ENCODE results near the gene SNRPE.
"Not testable (repeated sequence)": the region's sequence is repeated elsewhere in the genome, so short reads cannot be mapped to it uniquely, and the experiment has no call there.

SNRPE gene

DNA sequence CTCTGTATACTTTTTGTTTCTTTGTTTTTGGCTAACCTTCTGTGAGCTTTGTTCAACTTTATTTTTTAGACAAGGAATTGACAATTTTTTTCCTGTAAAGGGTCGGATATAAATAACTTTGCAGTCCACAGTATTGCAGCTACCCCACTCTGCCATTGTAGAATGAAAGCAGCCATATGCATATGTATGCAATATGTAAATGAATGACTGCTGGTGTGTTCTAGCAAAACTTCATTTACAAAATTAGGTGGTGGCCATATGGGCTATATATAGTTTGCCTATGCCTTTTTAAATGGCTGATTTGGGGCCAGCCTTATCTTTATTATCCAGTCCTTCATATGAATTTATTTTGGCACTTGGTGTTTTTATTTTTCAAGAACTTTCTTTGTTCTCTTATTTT is 18.0 kb upstream of the SNRPE start:
- WGBS (ENCODE audit: extremely low coverage, insufficient coverage, insufficient read length) = no CpG with 5 or more reads among the region's 1 CpG

DNA sequence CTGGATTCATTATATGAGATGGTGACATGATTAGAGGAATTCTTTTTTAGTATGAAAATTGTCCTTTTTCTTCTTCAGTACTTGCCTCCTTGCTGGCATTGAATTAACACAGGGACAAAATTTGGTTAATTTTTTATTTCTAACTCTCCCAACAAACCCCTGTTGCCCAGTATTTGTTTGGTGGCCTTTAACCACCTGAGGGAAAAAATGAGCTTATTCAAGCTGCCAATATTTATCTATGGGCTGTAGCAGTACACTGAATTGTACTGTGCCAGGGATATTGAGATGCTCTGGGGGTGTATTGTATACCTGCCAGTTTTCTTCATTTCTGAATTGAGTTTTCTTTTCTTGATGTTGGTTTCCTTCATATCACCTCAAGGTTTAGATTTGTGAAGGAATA is 8.3 kb upstream of the SNRPE start:
- H3K9me3 ChIP-seq (ENCODE audit: insufficient read depth, low read depth, low read length); H2BK12ac ChIP-seq (ENCODE audit: low read length); H3K18ac ChIP-seq (ENCODE audit: low read length); H3K4me1 ChIP-seq (ENCODE audit: control insufficient read depth in 1 of 2, insufficient read depth in 2 of 2, low read length in 2 of 2); H3K4me3 ChIP-seq (ENCODE audit: low read depth, low read length); H2BK5ac ChIP-seq (ENCODE audit: low read depth, low read length, poor library complexity); H3K4me2 ChIP-seq (ENCODE audit: low read length); H3K27me3 ChIP-seq (ENCODE audit: insufficient read depth, low read length); H3K79me1 ChIP-seq (ENCODE audit: low read length); H3K9ac ChIP-seq (ENCODE audit: low read length); H3K79me2 ChIP-seq (ENCODE audit: control insufficient read depth, insufficient read depth, low read length, poor library complexity); H3K14ac ChIP-seq (ENCODE audit: low read length); H3K23ac ChIP-seq (ENCODE audit: low read length); H4K12ac ChIP-seq (ENCODE audit: low read depth, low read length); H2AFZ ChIP-seq (ENCODE audit: insufficient read depth, low read length, poor library complexity); H2AK5ac ChIP-seq (ENCODE audit: low read length); H3K4ac ChIP-seq (ENCODE audit: low read depth, low read length); H2BK120ac ChIP-seq (ENCODE audit: insufficient read depth, low read length, poor library complexity); DNase-seq; H3K27ac ChIP-seq (ENCODE audit: low read depth, low read length); H4K91ac ChIP-seq (ENCODE audit: low read depth, low read length); H4K8ac ChIP-seq (ENCODE audit: low read depth, low read length): not testable (repeated sequence)
- peaks cover 24 to 34% of the 10 kb centered on the region in 2 experiments for H3K36me3 ChIP-seq (ENCODE audit: control insufficient read depth in 1 of 2, insufficient read depth in 2 of 2, low read length in 2 of 2)

More for the DNA sequence above, 18.0 kb upstream of the SNRPE start:
- H3K4ac ChIP-seq (ENCODE audit: low read depth, low read length) = no peak overlapping the region
- DNase-seq = no peak
- H3K9me3 ChIP-seq (ENCODE audit: insufficient read depth, low read depth, low read length) = no peaks in the 10 kb centered on the region
- no peak overlapping the region for H2AK5ac ChIP-seq (ENCODE audit: low read length)
- no peak overlapping the region for H3K9ac ChIP-seq (ENCODE audit: low read length)
- no peak overlapping the region for H4K12ac ChIP-seq (ENCODE audit: low read depth, low read length)
- no peak overlapping the region for H3K4me3 ChIP-seq (ENCODE audit: low read depth, low read length)
- H3K4me1 ChIP-seq (ENCODE audit: control insufficient read depth in 1 of 2, insufficient read depth in 2 of 2, low read length in 2 of 2) = no peaks in the 10 kb centered on the region
- no peak overlapping the region for H4K91ac ChIP-seq (ENCODE audit: low read depth, low read length)
- no peaks in the 10 kb centered on the region for H3K79me1 ChIP-seq (ENCODE audit: low read length)
- no peaks in the 10 kb centered on the region for H3K79me2 ChIP-seq (ENCODE audit: control insufficient read depth, insufficient read depth, low read length, poor library complexity)
- H2BK12ac ChIP-seq (ENCODE audit: low read length) = no peak overlapping the region
- no peak overlapping the region for H3K4me2 ChIP-seq (ENCODE audit: low read length)
- H3K18ac ChIP-seq (ENCODE audit: low read length) = no peak overlapping the region
- no peak overlapping the region for H4K8ac ChIP-seq (ENCODE audit: low read depth, low read length)
- H3K27ac ChIP-seq (ENCODE audit: low read depth, low read length) = no peak overlapping the region
- H2BK5ac ChIP-seq (ENCODE audit: low read depth, low read length, poor library complexity) = no peak overlapping the region
- H3K27me3 ChIP-seq (ENCODE audit: insufficient read depth, low read length) = no peaks in the 10 kb centered on the region
- H2AFZ ChIP-seq (ENCODE audit: insufficient read depth, low read length, poor library complexity) = no peak overlapping the region
- no peak overlapping the region for H2BK120ac ChIP-seq (ENCODE audit: insufficient read depth, low read length, poor library complexity)
- no peak overlapping the region for H3K23ac ChIP-seq (ENCODE audit: low read length)
- H3K36me3 ChIP-seq (ENCODE audit: control insufficient read depth in 1 of 2, insufficient read depth in 2 of 2, low read length in 2 of 2) = peaks cover 37 to 49% of the 10 kb centered on the region in 2 experiments
- no peak overlapping the region for H3K14ac ChIP-seq (ENCODE audit: low read length)

DNA sequence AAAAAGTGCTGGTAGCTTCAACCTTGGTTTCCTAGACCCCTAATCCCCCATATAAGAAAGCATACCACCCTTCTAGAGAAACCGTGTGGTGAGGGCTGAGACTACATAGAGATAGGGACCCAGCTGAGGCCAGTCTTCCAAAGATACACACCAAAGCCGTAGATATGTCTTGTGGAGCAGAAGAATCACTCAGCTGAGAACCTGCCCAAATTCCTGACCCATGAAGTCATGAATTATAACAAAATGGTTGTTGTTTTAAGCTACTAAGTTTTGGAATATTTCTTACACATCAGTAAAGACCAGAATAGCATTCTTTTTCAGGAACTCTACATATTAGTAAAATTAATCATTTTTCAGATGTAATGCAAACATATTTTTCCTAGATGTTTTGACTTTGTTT is 3.3 kb upstream of the SNRPE start:
- H4K91ac ChIP-seq (ENCODE audit: low read depth, low read length) = no peak overlapping the region

DNA sequence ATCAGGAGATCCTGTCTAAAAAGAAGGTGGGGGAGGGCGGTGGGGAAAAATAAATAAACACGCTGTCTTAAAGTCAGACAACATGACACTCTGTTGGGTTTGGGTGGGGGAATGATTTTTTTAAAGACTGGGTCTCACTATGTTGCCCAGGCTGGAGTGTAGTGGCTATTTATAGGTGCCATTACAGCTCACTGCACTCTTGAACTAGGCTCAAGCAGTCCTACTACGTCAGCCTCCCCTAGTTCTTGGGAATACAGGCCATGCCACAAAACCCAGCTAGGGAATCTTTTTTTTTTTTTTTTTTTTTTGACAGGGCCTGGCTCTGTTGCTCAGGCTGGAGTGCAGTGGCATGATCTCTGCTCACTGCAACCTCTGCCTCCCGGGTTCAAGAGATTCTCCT is 2.4 kb upstream of the SNRPE start:
- Histone ChIP-seq H3K4ac (ENCODE audit: low read depth, low read length) (no peak overlapping the region), H2BK12ac (ENCODE audit: low read length) (no peak overlapping the region), H4K12ac (ENCODE audit: low read depth, low read length) (no peak overlapping the region), H2BK5ac (ENCODE audit: low read depth, low read length, poor library complexity) (no peak overlapping the region), H3K4me1 (ENCODE audit: control insufficient read depth in 1 of 2, insufficient read depth in 2 of 2, low read length in 2 of 2) (no peaks in the 10 kb centered on the region), H3K18ac (ENCODE audit: low read length) (no peak overlapping the region), H4K91ac (ENCODE audit: low read depth, low read length) (no peak overlapping the region), H3K36me3 (ENCODE audit: control insufficient read depth in 1 of 2, insufficient read depth in 2 of 2, low read length in 2 of 2) (peaks cover 5 to 9% of the 10 kb centered on the region in 2 experiments), H2BK120ac (ENCODE audit: insufficient read depth, low read length, poor library complexity) (no peak overlapping the region), H3K27me3 (ENCODE audit: insufficient read depth, low read length) (no peaks in the 10 kb centered on the region), H4K8ac (ENCODE audit: low read depth, low read length) (no peak overlapping the region), H3K4me3 (ENCODE audit: low read depth, low read length) (no peak overlapping the region), H3K23ac (ENCODE audit: low read length) (no peak overlapping the region), H2AK5ac (ENCODE audit: low read length) (no peak overlapping the region), H3K27ac (ENCODE audit: low read depth, low read length) (no peak overlapping the region), H3K79me1 (ENCODE audit: low read length) (peaks cover 6% of the 10 kb centered on the region), H2AFZ (ENCODE audit: insufficient read depth, low read length, poor library complexity) (no peak overlapping the region), H3K4me2 (ENCODE audit: low read length) (no peak overlapping the region), H3K9ac (ENCODE audit: low read length) (no peak overlapping the region), H3K9me3 (ENCODE audit: insufficient read depth, low read depth, low read length) (no peaks in the 10 kb centered on the region), H3K14ac (ENCODE audit: low read length) (no peak overlapping the region), H3K79me2 (ENCODE audit: control insufficient read depth, insufficient read depth, low read length, poor library complexity) (peaks cover 6% of the 10 kb centered on the region)
- no CpG with 5 or more reads among the region's 4 CpGs for WGBS (ENCODE audit: extremely low coverage, insufficient coverage, insufficient read length)
- DNase-seq = no peak

More for the DNA sequence above, 3.3 kb upstream of the SNRPE start:
- Histone ChIP-seq H3K79me2 (ENCODE audit: control insufficient read depth, insufficient read depth, low read length, poor library complexity) (peaks cover 6% of the 10 kb centered on the region), H3K4me1 (ENCODE audit: control insufficient read depth in 1 of 2, insufficient read depth in 2 of 2, low read length in 2 of 2) (no peaks in the 10 kb centered on the region), H3K18ac (ENCODE audit: low read length) (no peak overlapping the region), H4K8ac (ENCODE audit: low read depth, low read length) (no peak overlapping the region), H2BK120ac (ENCODE audit: insufficient read depth, low read length, poor library complexity) (no peak overlapping the region), H3K14ac (ENCODE audit: low read length) (no peak overlapping the region), H3K4me3 (ENCODE audit: low read depth, low read length) (no peak overlapping the region), H4K12ac (ENCODE audit: low read depth, low read length) (no peak overlapping the region), H3K23ac (ENCODE audit: low read length) (no peak overlapping the region), H3K9ac (ENCODE audit: low read length) (no peak overlapping the region), H2AK5ac (ENCODE audit: low read length) (no peak overlapping the region), H3K27ac (ENCODE audit: low read depth, low read length) (no peak overlapping the region), H3K9me3 (ENCODE audit: insufficient read depth, low read depth, low read length) (no peaks in the 10 kb centered on the region), H3K4me2 (ENCODE audit: low read length) (no peak overlapping the region), H3K36me3 (ENCODE audit: control insufficient read depth in 1 of 2, insufficient read depth in 2 of 2, low read length in 2 of 2) (peaks cover 3 to 9% of the 10 kb centered on the region in 2 experiments), H3K4ac (ENCODE audit: low read depth, low read length) (no peak overlapping the region), H2BK12ac (ENCODE audit: low read length) (no peak overlapping the region), H2BK5ac (ENCODE audit: low read depth, low read length, poor library complexity) (no peak overlapping the region), H3K27me3 (ENCODE audit: insufficient read depth, low read length) (no peaks in the 10 kb centered on the region), H3K79me1 (ENCODE audit: low read length) (peaks cover 6% of the 10 kb centered on the region), H2AFZ (ENCODE audit: insufficient read depth, low read length, poor library complexity) (no peak overlapping the region)
- DNase-seq = peak; percentile 33 to 78
- no CpG with 5 or more reads among the region's 2 CpGs for WGBS (ENCODE audit: extremely low coverage, insufficient coverage, insufficient read length)

Data from trophoblast cell (in vitro differentiated cells and primary cell).